Osteoblast (primary cell): Measurements from ENCODE around the gene LRP1B. TPM values are rescaled to one million over a fixed set of nuclear protein-coding genes. Genes with fewer than 3 reads are reported as not detected.

Experiments
- DNase-seq: peaks from one replicate; pipeline ENCODE4 v3.0.0; 2011; ENCODE audit warnings: low spot score, mixed read lengths; ENCODE audit not compliant: insufficient read length; ENCODE audit errors: missing footprints
- H2AFZ ChIP-seq: 2 replicates; pipeline ENCODE4 v1.6.0; 2011; ENCODE audit warnings: mild to moderate bottlenecking, low read length
- H3K27ac ChIP-seq: 2 replicates; pipeline ENCODE4 v1.5.1; 2011; ENCODE audit warnings: mild to moderate bottlenecking, low read depth, low read length, moderate library complexity
- H3K27me3 ChIP-seq: 2 replicates; pipeline ENCODE4 v1.6.0; 2012; ENCODE audit warnings: mild to moderate bottlenecking, control low read depth, inconsistent platforms, low read length, moderate library complexity; ENCODE audit not compliant: insufficient read depth
- H3K36me3 ChIP-seq: 2 replicates; pipeline ENCODE4 v1.5.1; 2011; ENCODE audit warnings: mild to moderate bottlenecking, low read length, control low read depth, moderate library complexity; ENCODE audit not compliant: insufficient read depth
- H3K4me1 ChIP-seq: 2 replicates; pipeline ENCODE4 v1.5.1; 2011; ENCODE audit warnings: mild to moderate bottlenecking, low read length, control low read depth, moderate library complexity; ENCODE audit not compliant: insufficient read depth
- H3K4me2 ChIP-seq: 2 replicates; pipeline ENCODE4 v1.6.0; 2011; ENCODE audit warnings: mild to moderate bottlenecking, low read length; ENCODE audit not compliant: insufficient read depth
- H3K4me3 ChIP-seq: fragments of 200-600 bp; sonication (generic); 3 replicates; pipeline ENCODE4 v1.5.1; 2012; ENCODE audit warnings: mild to moderate bottlenecking, low read length, inconsistent platforms; ENCODE audit not compliant: insufficient read depth
- H3K79me2 ChIP-seq: 2 replicates; pipeline ENCODE4 v1.6.0; 2012; ENCODE audit warnings: mild to moderate bottlenecking, low read length, control low read depth, inconsistent platforms; ENCODE audit not compliant: insufficient read depth
- H3K9me3 ChIP-seq: 2 replicates; pipeline ENCODE4 v1.5.1; 2011; ENCODE audit warnings: low read depth, low read length, control low read depth
- H4K20me1 ChIP-seq: 2 replicates; pipeline ENCODE4 v1.6.0; 2012; ENCODE audit warnings: mild to moderate bottlenecking, low read length, control low read depth; ENCODE audit not compliant: insufficient read depth
- CTCF ChIP-seq: IDR thresholded peaks from 2 replicates; pipeline ENCODE4 v1.5.1; 2011; ENCODE audit warnings: mild to moderate bottlenecking, low read depth, low read length, moderate library complexity; ENCODE audit errors: extremely low read depth
- total RNA-seq: library from RNA; depleted of rRNA; stranded (reverse); fragments of >200 nt; gene quantifications from 2 replicates; pipeline ENCODE4 v1.2.3, GENCODE V29; 2012

LRP1B gene
- total RNA-seq, 1 donor, result not detected

GRCh38 chr2:140597205-140597604 lies 1533.6 kb downstream of the LRP1B start:
- H3K9me3 ChIP-seq, result no peaks in the 10 kb centered on the region
- H4K20me1 ChIP-seq, result no peaks in the 10 kb centered on the region
- no peak for DNase-seq
- no peaks in the 10 kb centered on the region for H3K27me3 ChIP-seq
- no peaks in the 10 kb centered on the region for H3K79me2 ChIP-seq
- H2AFZ ChIP-seq, result no peak overlapping the region
- H3K36me3 ChIP-seq, result no peaks in the 10 kb centered on the region
- no peak for TF ChIP-seq CTCF
- no peak overlapping the region for H3K4me2 ChIP-seq
- no peak overlapping the region for H3K4me3 ChIP-seq
- no peak overlapping the region for H3K27ac ChIP-seq
- H3K4me1 ChIP-seq, result no peaks in the 10 kb centered on the region

- Histone ChIP-seq H3K4me1 (no peaks in the 10 kb centered on the region), H3K36me3 (no peaks in the 10 kb centered on the region), H3K4me2 (no peak overlapping the region), H2AFZ (no peak overlapping the region), H3K27me3 (no peaks in the 10 kb centered on the region), H3K9me3 (no peaks in the 10 kb centered on the region), H3K4me3 (no peak overlapping the region), H4K20me1 (no peaks in the 10 kb centered on the region), H3K79me2 (no peaks in the 10 kb centered on the region), H3K27ac (no peak overlapping the region)
- no peak for DNase-seq
- TF ChIP-seq CTCF, result no peak
Observed at GRCh38 chr2:140596447-140596846, 1534.4 kb downstream of the LRP1B start.

GRCh38 chr2:140595107-140595506 lies 1535.7 kb downstream of the LRP1B start:
- no peak overlapping the region for H2AFZ ChIP-seq
- no peak overlapping the region for H3K4me2 ChIP-seq
- TF ChIP-seq CTCF, result no peak
- H3K4me1 ChIP-seq, result no peaks in the 10 kb centered on the region
- H3K27me3 ChIP-seq, result no peaks in the 10 kb centered on the region
- no peak overlapping the region for H3K27ac ChIP-seq
- H3K4me3 ChIP-seq, result no peak overlapping the region
- H3K36me3 ChIP-seq, result no peaks in the 10 kb centered on the region
- H3K79me2 ChIP-seq, result no peaks in the 10 kb centered on the region
- H4K20me1 ChIP-seq, result no peaks in the 10 kb centered on the region
- DNase-seq, result no peak
- no peaks in the 10 kb centered on the region for H3K9me3 ChIP-seq

- Histone ChIP-seq H3K4me1 (no peaks in the 10 kb centered on the region), H3K27ac (no peak overlapping the region), H3K4me3 (no peak overlapping the region), H4K20me1 (no peaks in the 10 kb centered on the region), H3K79me2 (no peaks in the 10 kb centered on the region), H2AFZ (no peak overlapping the region), H3K9me3 (no peaks in the 10 kb centered on the region), H3K27me3 (no peaks in the 10 kb centered on the region), H3K36me3 (no peaks in the 10 kb centered on the region), H3K4me2 (no peak overlapping the region)
- no peak for TF ChIP-seq CTCF
- DNase-seq, result no peak
Observed at GRCh38 chr2:140593132-140593531, 1537.7 kb downstream of the LRP1B start.
